Prostate gland (tissue), 2 donors: ENCODE results near the gene FOXR1. TPM values are rescaled to one million over a fixed set of nuclear protein-coding genes. Genes with fewer than 3 reads are reported as not detected.

Experiments used
- DNase-seq: peaks from one replicate; pipeline ENCODE4 v3.0.0-alpha.2; 2019; ENCODE audit warnings: low spot score
- H3K27ac ChIP-seq, 2 donors: fragments of 200-600 bp; sonication (generic); 2 replicates each; pipeline ENCODE4 v1.5.1; 2017 to 2019
- H3K27me3 ChIP-seq: fragments of 200-600 bp; sonication (generic); replicated peaks from 2 replicates; pipeline ENCODE4 v1.5.1; 2019; ENCODE audit not compliant: insufficient read depth
- H3K36me3 ChIP-seq, 2 donors: fragments of 200-600 bp; sonication (generic); 1 replicate in 1 of 2; 2 replicates in 1 of 2; pipeline versions ENCODE4 v1.5.1 to v1.8.1; 2017 to 2019
- H3K4me1 ChIP-seq: fragments of 200-600 bp; sonication (generic); replicated peaks from 2 replicates; pipeline ENCODE4 v1.5.1; 2019
- H3K4me3 ChIP-seq, 2 donors: fragments of 200-600 bp; sonication (generic); 2 replicates each; pipeline ENCODE4 v1.5.1; 2017 to 2019
- H3K9me3 ChIP-seq: fragments of 200-600 bp; sonication (generic); 2 replicates; pipeline ENCODE4 v1.5.1; 2017
- CTCF ChIP-seq, 4 experiments: fragments of 200-600 bp in 2 of 4; fragments of 450-650 bp in 2 of 4; sonication (generic) in 2 of 4; IDR thresholded peaks; 1 replicate in 3 of 4; 2 replicates in 1 of 4; pipeline ENCODE4 v1.5.1; 2016 to 2019; ENCODE audit warnings: antibody characterized with exemption in 4 of 4, mild to moderate bottlenecking in 2 of 4, moderate library complexity in 2 of 4
- POLR2A ChIP-seq: fragments of 450-650 bp; IDR thresholded peaks from one replicate; pipeline ENCODE4 v1.6.1; 2016; ENCODE audit warnings: antibody characterized with exemption, mild to moderate bottlenecking
- POLR2AphosphoS5 ChIP-seq: sonication (generic); formaldehyde crosslinking; IDR thresholded peaks from one replicate; pipeline ENCODE4 v1.6.1; 2017; ENCODE audit warnings: antibody characterized with exemption
- WGBS: methylation state at CpG from one replicate; pipeline ENCODE4 v1.1.5; 2018; 5-methylcytosine and 5-hydroxymethylcytosine counted together
- intact Hi-C: fragments of 100-400 bp; cut with DNase I; formaldehyde crosslinking; loops from one replicate; pipeline ENCODE4 v1.14.2; 2022
- total RNA-seq, 2 donors: library from RNA; depleted of rRNA; stranded (reverse); fragments of >200 nt; gene quantifications; one replicate each; pipeline ENCODE4 v1.1.0, GENCODE V29; 2016

Gene FOXR1
- total RNA-seq, 2 donors from 2014 or later: 1.8 TPM; not detected in 1

GRCh38 chr11:119024430-119025098 lies 53.0 kb downstream of the FOXR1 start:
- H3K36me3 ChIP-seq: peaks cover 0 to 7% of the 10 kb centered on the region in 2 donors
- TF ChIP-seq POLR2AphosphoS5 (no peak), POLR2A (no peak), CTCF (IDR thresholded peaks at IDR 0.05) (no peak)
- H3K27ac ChIP-seq: no peak overlapping the region
- no peaks in the 10 kb centered on the region for H3K27me3 ChIP-seq
- no peak for DNase-seq
- no peak overlapping the region for H3K4me3 ChIP-seq
- no peaks in the 10 kb centered on the region for H3K9me3 ChIP-seq
- intact Hi-C loops: no loop called here
- H3K4me1 ChIP-seq: peaks cover 23% of the 10 kb centered on the region
- 79% methylated on average over 15 of the region's 15 CpGs for WGBS

GRCh38 chr11:119025099-119025473 lies 53.5 kb downstream of the FOXR1 start:
- Histone ChIP-seq H3K27me3 (no peaks in the 10 kb centered on the region), H3K4me3 (no peak overlapping the region), H3K36me3 (peaks cover 0 to 7% of the 10 kb centered on the region in 2 donors), H3K27ac (no peak overlapping the region), H3K9me3 (no peaks in the 10 kb centered on the region), H3K4me1 (peaks cover 23% of the 10 kb centered on the region)
- TF ChIP-seq POLR2A (no peak), POLR2AphosphoS5 (no peak), CTCF (IDR thresholded peaks at IDR 0.05) (no peak)
- WGBS: 63% methylated on average over 5 of the region's 5 CpGs
- no peak for DNase-seq
- intact Hi-C loops: no loop called here

DNA sequence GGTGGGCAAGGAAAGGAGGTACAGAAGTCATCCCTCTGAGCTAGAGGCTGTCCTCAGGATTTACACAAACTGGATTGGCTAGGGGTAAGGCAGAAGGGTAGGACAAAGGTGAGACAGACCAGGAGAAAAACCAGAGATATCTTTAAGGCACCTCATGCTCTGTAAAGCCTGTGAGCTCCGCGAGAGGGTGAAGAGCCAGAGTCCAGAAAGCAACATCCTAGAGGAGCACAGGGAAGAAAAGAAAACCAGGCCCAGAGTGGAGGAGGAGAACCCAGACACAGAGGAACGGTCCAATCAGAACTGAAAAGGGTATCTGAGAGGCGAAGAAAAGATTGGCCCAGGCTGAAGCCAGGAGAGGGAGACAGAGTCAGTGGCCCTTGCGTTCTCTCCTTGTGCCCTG lies 54.0 kb downstream of the FOXR1 start:
- WGBS: 86% methylated on average over 5 of the region's 5 CpGs
- peaks cover 23% of the 10 kb centered on the region for H3K4me1 ChIP-seq
- H3K27ac ChIP-seq: no peak overlapping the region
- no peaks in the 10 kb centered on the region for H3K9me3 ChIP-seq
- intact Hi-C loops: no loop called here
- H3K4me3 ChIP-seq: no peak overlapping the region
- H3K36me3 ChIP-seq: peaks cover 0 to 7% of the 10 kb centered on the region in 2 donors
- H3K27me3 ChIP-seq: no peaks in the 10 kb centered on the region
- TF ChIP-seq POLR2AphosphoS5: no peak
- TF ChIP-seq POLR2A: no peak
- no peak for TF ChIP-seq CTCF (IDR thresholded peaks at IDR 0.05)
- DNase-seq: no peak

GRCh38 chr11:119025978-119026766 lies 54.6 kb downstream of the FOXR1 start:
- intact Hi-C loops: no loop called here
- Histone ChIP-seq H3K4me3 (no peak overlapping the region), H3K9me3 (no peaks in the 10 kb centered on the region), H3K4me1 (peaks cover 23% of the 10 kb centered on the region), H3K27me3 (no peaks in the 10 kb centered on the region), H3K27ac (no peak overlapping the region), H3K36me3 (peaks cover 0 to 7% of the 10 kb centered on the region in 2 donors)
- DNase-seq: no peak
- TF ChIP-seq POLR2A: no peak
- TF ChIP-seq POLR2AphosphoS5: no peak
- TF ChIP-seq CTCF (IDR thresholded peaks at IDR 0.05): no peak
- WGBS: 84% methylated on average over 16 of the region's 16 CpGs
